GM19463 (cell line): ENCODE results near the gene MCM7.
A peak's percentile ranks its signal among the peaks of the same experiment; 100 is the strongest.

Experiments used
- ATAC-seq: cut with Tn5 transposase; IDR thresholded peaks from one replicate; pipeline ENCODE4 v1.9.1; 2021; ENCODE audit warnings: mild to moderate bottlenecking, moderate library complexity; ENCODE audit not compliant: unreplicated experiment

Gene MCM7

GRCh38 chr7:100098913-100099312 is 2.3 kb downstream of the MCM7 start:
- ATAC-seq = no peak

- no peak for ATAC-seq
Observed at GRCh38 chr7:100095704-100096103, 5.5 kb downstream of the MCM7 start.

- no peak for ATAC-seq
Observed at GRCh38 chr7:100095289-100095688, 5.9 kb downstream of the MCM7 start.

DNA sequence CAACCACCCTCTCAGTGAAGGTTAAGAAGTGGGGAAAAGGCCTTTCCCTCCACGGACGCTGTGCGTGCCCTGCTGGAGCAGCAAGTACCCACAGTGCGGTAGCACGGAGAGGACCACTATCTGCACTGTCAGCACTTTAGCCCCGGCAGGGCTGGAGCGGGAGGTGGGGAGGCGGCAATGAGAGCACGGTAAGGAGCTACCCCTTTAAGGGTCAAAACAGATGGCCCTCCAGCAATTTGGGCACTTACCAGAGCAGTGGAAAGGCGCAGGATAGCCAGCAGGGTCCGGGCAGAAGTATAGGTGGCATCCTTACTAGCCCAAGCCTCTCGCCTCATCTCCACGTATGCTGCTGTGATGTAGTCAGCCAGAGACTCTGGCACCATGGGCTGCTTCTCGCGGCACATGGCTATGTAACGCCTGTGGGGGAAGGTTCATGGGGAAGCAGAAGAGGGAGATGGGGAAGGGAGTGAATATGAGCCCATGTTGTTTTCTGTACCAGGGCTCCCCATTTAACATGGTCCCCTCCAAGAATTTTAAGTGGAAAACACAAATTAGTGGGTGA is 7.2 kb downstream of the MCM7 start:
- no peak for ATAC-seq

DNA sequence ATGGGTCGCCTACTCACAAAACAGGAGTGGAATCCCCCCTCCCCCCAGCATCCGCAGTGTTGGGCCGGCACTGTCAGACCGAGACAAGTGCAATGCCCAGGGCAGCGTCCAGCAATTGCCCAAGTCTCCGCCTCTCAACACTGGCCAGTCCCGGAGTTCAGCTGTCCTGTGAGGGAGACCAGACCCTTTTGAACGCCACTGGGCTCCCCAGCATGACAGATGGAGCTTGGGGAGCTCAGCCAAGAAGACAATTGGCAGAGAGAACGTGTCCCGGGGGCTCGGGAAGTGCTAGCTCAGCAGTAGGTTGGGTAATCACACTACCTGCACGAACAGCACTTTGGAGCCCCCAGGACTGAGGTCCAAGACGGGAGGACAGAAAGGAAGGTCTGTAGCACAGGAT is 7.7 kb downstream of the MCM7 start:
- ATAC-seq = no peak

DNA sequence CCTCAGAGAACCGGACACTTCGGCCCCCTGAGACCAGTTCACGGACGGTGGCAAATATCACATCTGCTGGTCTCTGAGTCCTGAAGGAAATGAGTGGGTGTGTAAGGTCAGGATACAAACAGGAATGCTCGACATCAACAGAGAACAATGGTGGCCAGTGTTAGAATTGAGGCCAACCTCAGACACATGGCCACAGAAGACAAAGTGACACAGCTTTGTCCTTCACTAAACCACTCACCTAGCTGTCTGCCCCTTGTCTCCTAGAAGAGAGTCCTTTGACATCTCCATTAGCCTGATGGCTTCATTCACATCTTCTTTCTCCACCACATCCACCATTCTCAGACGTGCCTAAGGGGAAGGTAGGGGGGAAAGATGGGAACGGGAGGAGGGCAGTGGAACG is 8.1 kb downstream of the MCM7 start:
- no peak for ATAC-seq

- ATAC-seq = no peak
Observed at GRCh38 chr7:100091411-100092181, 9.6 kb downstream of the MCM7 start.

- no peak for ATAC-seq
Observed at GRCh38 chr7:100090527-100091410, 10.4 kb downstream of the MCM7 start.

- ATAC-seq = no peak
Observed at GRCh38 chr7:100089458-100090196, 11.6 kb downstream of the MCM7 start.

DNA sequence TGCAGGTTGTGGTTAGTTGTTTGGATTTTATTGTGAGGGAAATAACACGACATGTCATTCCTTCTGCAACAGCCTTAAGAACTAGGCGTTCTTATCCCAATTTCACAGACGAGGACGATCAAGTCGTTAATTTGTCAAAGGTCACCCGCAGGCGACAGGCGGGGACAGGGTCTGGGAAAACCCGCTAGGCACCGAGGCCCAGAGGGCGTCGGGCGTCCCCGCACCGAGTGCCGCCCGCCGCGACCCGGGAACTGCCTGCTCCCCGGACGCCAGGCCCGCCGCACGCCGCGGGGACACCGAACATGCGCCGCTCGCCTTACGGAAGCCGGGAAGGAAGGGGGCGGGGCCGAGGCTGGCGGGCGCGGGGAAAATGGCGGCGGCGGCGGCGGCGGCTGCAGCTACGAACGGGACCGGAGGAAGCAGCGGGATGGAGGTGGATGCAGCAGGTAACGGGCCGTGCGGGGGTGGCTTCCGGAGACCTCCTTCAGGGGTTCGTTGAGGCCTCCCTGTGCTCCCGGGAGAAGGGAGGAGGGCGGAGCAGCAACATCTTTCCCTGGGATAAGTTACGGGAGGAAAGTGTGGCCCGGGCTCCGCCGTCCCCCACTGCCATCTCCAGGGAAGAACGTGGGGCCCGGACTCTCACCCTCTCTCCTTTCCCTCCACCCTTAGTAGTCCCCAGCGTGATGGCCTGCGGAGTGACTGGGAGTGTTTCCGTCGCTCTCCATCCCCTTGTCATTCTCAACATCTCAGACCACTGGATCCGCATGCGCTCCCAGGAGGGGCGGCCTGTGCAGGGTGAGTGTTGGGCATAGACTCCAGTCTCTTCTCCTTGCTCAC is 12.4 kb downstream of the MCM7 start, which contains the start of gene COPS6:
Gene COPS6, plus strand, starts transcription at position 349 of the 837 bp plus-strand sequence. Its CDS starts 22 bp downstream, at position 371.
- peak; percentile 72 for ATAC-seq

DNA sequence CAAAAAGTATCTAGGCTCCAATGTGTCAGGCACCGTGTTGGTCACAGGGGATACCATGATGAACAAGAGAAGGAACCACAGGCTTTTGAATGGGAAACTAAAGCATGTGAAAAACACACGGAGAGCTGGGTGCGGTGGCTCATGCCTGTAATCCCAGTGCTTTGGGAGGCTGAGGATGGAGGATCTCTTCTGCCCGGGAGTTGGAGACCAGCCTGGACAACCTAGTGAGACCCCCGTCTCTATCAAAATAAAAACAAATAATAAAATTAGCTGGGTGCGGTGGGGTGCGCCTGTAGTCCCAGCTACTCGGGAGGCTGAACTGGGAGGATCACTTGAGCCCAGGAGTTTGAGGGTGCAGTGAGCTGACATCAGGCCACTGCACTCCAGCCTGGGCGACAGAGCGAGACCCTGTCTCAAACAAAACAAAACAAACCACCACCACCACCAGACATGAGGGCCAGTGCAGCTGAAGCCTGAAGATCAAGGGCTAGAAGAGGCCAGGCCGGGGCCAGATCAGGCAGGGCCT is 13.0 kb downstream of the MCM7 start:
- no peak for ATAC-seq

GRCh38 chr7:100087055-100087750 is 14.0 kb downstream of the MCM7 start:
- ATAC-seq = no peak

DNA sequence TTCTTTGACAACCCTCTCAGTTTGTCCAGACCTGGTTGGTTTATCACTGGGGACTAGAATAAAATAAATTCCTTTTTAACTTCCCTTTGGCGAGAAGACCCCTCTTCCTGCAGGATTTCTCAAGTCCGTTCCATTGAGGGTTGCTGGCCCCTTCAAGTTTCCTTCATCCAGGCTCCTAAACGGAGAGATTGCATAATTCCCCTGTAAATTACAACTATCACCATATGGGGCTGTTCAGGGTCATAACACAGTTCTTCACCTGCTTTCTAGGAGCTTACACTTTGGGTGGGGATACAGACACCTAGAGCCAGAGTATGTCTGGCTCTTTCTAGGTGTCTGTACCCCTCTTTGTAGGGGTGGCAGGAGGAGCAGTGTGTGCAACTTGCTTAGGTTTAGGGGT is 15.7 kb downstream of the MCM7 start:
- no peak for ATAC-seq

GRCh38 chr7:100082978-100083377 is 18.2 kb downstream of the MCM7 start:
- ATAC-seq = no peak

DNA sequence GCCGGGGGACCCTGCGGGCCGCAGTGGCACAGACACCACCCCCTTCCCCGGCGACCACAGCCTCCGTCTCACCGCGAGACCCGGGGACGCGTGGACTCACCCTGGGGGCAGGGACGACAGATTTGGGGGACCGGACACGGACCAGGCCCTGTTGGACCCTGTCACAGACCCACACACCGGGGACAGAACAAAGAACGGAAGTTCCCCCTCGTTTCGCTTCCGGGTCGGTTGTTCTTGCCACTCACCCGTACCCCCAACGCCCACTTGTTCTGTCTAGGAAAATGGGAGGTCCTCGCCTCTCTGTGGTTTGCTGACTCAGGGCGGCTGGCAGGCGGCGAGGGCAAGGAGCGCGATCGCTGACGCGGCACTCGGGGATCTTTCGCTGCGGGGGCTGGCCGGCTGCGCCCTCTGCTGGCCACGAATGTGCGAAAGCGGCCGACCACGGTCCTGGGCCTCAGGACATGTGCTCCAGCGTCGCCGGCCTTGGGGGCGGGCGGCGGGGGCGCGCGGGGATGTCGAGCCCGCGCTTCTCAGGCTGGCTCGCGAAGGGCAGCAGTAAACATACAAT is 19.6 kb downstream of the MCM7 start, which contains the start of gene ZNF3:
Gene ZNF3, minus strand, starts transcription at position 189 of the 568 bp plus-strand sequence. CDS start 4,366 bp downstream, outside the sequence.
- peak; percentile 83 for ATAC-seq

GRCh38 chr7:100080907-100081534 is 20.2 kb downstream of the MCM7 start:
- ATAC-seq = no peak

DNA sequence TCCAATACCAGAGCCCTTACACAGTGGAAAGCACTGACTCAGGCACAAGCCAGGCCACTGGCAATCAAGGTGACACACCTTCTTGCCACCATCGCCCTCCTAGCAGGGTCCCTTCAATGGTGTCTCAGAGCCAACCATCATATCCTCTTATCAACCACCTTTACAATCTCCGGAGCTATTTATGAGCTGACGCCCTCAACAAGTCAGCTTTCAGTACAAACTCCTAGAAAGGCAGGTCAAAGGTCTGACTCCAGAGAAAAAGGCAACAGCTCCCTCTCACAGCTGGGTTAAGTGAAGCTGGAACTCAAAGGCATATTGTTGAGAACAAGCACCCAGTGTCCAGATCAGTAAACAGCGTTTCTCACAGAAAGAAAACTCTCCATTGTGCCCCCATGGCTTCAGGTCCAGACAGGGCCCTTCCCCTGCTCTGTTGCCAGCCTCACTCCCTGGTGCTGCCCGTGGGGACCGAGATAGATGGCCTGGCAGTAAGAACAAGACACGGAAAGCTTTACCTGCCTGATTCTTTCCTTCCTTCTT is 22.1 kb downstream of the MCM7 start:
- no peak for ATAC-seq

DNA sequence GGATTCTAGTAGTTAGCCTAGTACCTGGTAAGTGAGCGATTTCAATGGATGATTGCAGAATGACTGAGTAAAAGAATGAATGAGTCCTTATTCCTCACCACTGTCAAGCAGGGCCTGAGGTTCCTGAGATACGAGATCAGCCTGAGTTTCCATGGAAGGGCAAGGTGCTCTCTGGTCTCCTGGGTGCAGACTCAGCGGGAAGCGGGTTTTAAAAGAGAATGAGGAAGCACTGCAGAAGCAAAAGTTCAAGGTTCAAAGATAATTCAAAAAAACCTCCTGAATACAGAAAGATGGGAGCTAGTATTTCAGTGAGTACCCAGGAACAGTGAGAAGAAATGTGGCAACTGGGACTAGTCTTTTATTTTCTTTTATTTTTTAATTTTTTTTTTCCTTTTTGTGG is 24.0 kb downstream of the MCM7 start:
- ATAC-seq = no peak
